Right lobe of liver (tissue), 6 donors: ENCODE measurements around the gene PGC. TPM values are rescaled to one million over a fixed set of nuclear protein-coding genes. Genes with fewer than 3 reads are reported as not detected.
A peak's percentile ranks its signal among the peaks of the same experiment; 100 is the strongest.

Source experiments
- ATAC-seq, 4 donors: fragments of 200-7000 bp; cut with Tn5 transposase; one replicate each; pipeline ENCODE4 v1.9.1; 2020; ENCODE audit warnings: mild to moderate bottlenecking in 4 of 4, moderate library complexity in 4 of 4
- DNase-seq, 3 donors: peaks; one replicate each; pipeline ENCODE4 v3.0.0-alpha.2; 2020
- H3K27ac ChIP-seq, 3 donors: fragments of 200-600 bp; one replicate each; pipeline ENCODE4 v1.8.0; 2022
- H3K27me3 ChIP-seq, 2 donors: fragments of 200-600 bp; one replicate each; pipeline ENCODE4 v1.8.0; 2022
- H3K36me3 ChIP-seq, 4 donors: fragments of 200-600 bp; sonication (generic) in 1 of 4; one replicate each; pipeline versions ENCODE4 v1.5.1 to v1.8.0; 2017 to 2022; ENCODE audit warnings: control low read depth in 1 of 4
- H3K4me1 ChIP-seq, 4 donors: fragments of 200-600 bp; sonication (generic) in 1 of 4; one replicate each; pipeline versions ENCODE4 v1.5.1 to v1.8.0; 2017 to 2022; ENCODE audit warnings: control low read depth in 1 of 4
- H3K4me3 ChIP-seq, 3 donors: fragments of 200-600 bp; one replicate each; pipeline ENCODE4 v1.8.0; 2022
- H3K9me3 ChIP-seq, 4 donors: fragments of 200-600 bp; sonication (generic) in 1 of 4; one replicate each; pipeline versions ENCODE4 v1.5.1 to v1.8.0; 2017 to 2022; ENCODE audit warnings: control low read depth in 1 of 4
- CTCF ChIP-seq, 4 donors: fragments of 200-600 bp in 3 of 4; fragments of 450-650 bp in 1 of 4; IDR thresholded peaks; one replicate each; pipeline versions ENCODE4 v1.5.1 to v1.8.0; 2016 to 2022; ENCODE audit warnings: antibody characterized with exemption in 4 of 4, mild to moderate bottlenecking in 2 of 4
- POLR2A ChIP-seq: fragments of 450-650 bp; IDR thresholded peaks from one replicate; pipeline ENCODE4 v1.6.1; 2017; ENCODE audit warnings: antibody characterized with exemption, mild to moderate bottlenecking
- WGBS: methylation state at CpG from one replicate; pipeline ENCODE4 v1.1.6; 2018; ENCODE audit warnings: low coverage, low lambda C conversion rate; ENCODE audit not compliant: insufficient coverage; ENCODE audit errors: missing lambda C conversion rate; 5-methylcytosine and 5-hydroxymethylcytosine counted together
- intact Hi-C, 2 donors: fragments of 100-400 bp; cut with DNase I; formaldehyde crosslinking; loops; one replicate each; pipeline versions ENCODE4 v1.11.2 to v1.14.1; 2022
- total RNA-seq, 6 experiments: library from RNA; depleted of rRNA in 2 of 6; stranded (reverse); fragments of >200 nt in 2 of 6; fragmentation: NEBNext Ultra II Directional in 3 of 6; extraction: Animal tissue kit (Norgen Biotek cat#: 25700) in 3 of 6; gene quantifications; one replicate each; pipeline versions ENCODE4 v1.1.0 to v1.2.4, GENCODE V29; 2016 to 2023
- donor health status: DM: no; HTN: yes; CAD: no.
- donor health status: DM: no; HTN: no; CAD: no.
- donor health status: DM: no; HTN: no; CAD: no.
- donor health status: DM: no; HTN: yes; CAD: no.
- donor health status: DM: no; HTN: yes; CAD: no.

The PGC gene
- total RNA-seq, 6 experiments from 2014 or later = 0.31 TPM; not detected in 5

- H3K9me3 ChIP-seq = no peaks in the 10 kb centered on the region
- H3K27me3 ChIP-seq = no peaks in the 10 kb centered on the region
- H3K4me3 ChIP-seq = no peak overlapping the region
- no peak for ATAC-seq
- H3K36me3 ChIP-seq = no peaks in the 10 kb centered on the region
- no peaks in the 10 kb centered on the region for H3K4me1 ChIP-seq
- TF ChIP-seq CTCF (IDR thresholded peaks at IDR 0.05) (no peak), POLR2A (no peak)
- H3K27ac ChIP-seq = no peak overlapping the region
- DNase-seq = peak in 1 of 3 donors; percentile 9
- intact Hi-C loops = no loop called here
Observed at GRCh38 chr6:41692080-41692675, 55.0 kb downstream of the PGC start.

DNA sequence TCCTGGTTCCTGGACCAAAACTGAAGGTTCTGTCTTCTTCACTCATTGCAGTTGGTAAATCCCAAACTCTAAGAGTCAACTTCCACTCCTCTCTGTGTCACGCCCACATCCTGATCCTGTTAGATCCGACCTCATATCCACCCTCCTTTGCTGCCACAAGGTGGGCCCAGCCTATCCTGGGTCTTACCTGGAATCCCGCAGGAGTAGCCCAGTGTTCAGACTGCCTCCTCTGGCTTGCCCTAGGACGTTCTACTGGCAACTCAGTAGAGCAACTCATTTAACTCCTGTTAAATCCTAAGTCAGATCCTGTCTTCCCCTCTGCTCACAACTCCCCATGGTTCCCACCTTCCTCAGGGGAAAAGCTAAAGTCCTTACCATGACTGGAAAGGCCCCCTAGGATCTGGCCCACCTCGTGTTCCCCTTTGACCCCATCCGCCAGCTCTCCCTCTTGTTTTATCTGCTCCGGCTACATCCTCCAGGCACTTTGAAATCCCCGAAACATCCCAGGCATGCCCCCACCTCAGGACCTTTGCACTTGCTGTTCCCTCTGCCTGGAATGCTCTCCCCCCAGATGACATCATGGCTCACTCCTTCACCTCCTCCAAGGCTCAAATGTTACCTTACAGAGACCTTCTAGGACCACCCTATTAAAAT lies 55.6 kb downstream of the PGC start:
- no peak for ATAC-seq
- no peaks in the 10 kb centered on the region for H3K27me3 ChIP-seq
- H3K4me1 ChIP-seq = no peaks in the 10 kb centered on the region
- TF ChIP-seq CTCF (IDR thresholded peaks at IDR 0.05) (no peak), POLR2A (no peak)
- no peaks in the 10 kb centered on the region for H3K36me3 ChIP-seq
- no peak overlapping the region for H3K27ac ChIP-seq
- WGBS = 84% methylated on average over 8 of the region's 8 CpGs
- peak in 1 of 3 donors; percentile 1 for DNase-seq
- no peak overlapping the region for H3K4me3 ChIP-seq
- intact Hi-C loops = no loop called here
- H3K9me3 ChIP-seq = no peaks in the 10 kb centered on the region

- Histone ChIP-seq H3K9me3 (no peaks in the 10 kb centered on the region), H3K27ac (no peak overlapping the region), H3K36me3 (peaks cover 0 to 4% (median under 1%) of the 10 kb centered on the region in 4 donors), H3K4me1 (no peaks in the 10 kb centered on the region), H3K4me3 (no peak overlapping the region), H3K27me3 (no peaks in the 10 kb centered on the region)
- intact Hi-C loops = no loop called here
- TF ChIP-seq CTCF (IDR thresholded peaks at IDR 0.05) (no peak), POLR2A (no peak)
- DNase-seq (peak in 2 of 3 donors; percentile 9 to 11), ATAC-seq (no peak)
- WGBS = no CpG with 5 or more reads among the region's 25 CpGs
Observed at GRCh38 chr6:41690541-41691330, 56.5 kb downstream of the PGC start.

- WGBS = 62% methylated on average over 3 of the region's 9 CpGs
- DNase-seq = peak in 1 of 3 donors; percentile 6
- Histone ChIP-seq H3K9me3 (no peaks in the 10 kb centered on the region), H3K4me1 (no peaks in the 10 kb centered on the region), H3K27me3 (no peaks in the 10 kb centered on the region), H3K27ac (no peak overlapping the region), H3K36me3 (peaks cover 0 to 7% (median 2%) of the 10 kb centered on the region in 4 donors), H3K4me3 (no peak overlapping the region)
- no peak for ATAC-seq
- TF ChIP-seq CTCF (IDR thresholded peaks at IDR 0.05) = no peak
- TF ChIP-seq POLR2A = no peak
- intact Hi-C loops = loop anchor here in 1 of 2 donors (10.0 kb wide), 1 partner anchor 225 kb away; no protein-coding TSS in a partner anchor
Observed at GRCh38 chr6:41689171-41690008, 57.8 kb downstream of the PGC start.
